Activated CD8-positive, alpha-beta T cell treated with anti-CD3 and anti-CD28 coated beads for 36 hours (primary cell): Measurements from ENCODE around the gene ZNF467. TPM values are rescaled to one million over a fixed set of nuclear protein-coding genes. Genes with fewer than 3 reads are reported as not detected.

Source experiments
- ATAC-seq: fragments of 200-7000 bp; cut with Tn5 transposase; one replicate; pipeline ENCODE4 v1.10.0; 2021; ENCODE audit warnings: mild to moderate bottlenecking, moderate library complexity
- CTCF ChIA-PET: fragments of 350-600 bp; sonication (Branson Sonifier 250); formaldehyde crosslinking; loops from one replicate; lab custom pipeline; 2021; ENCODE audit warnings: antibody characterized with exemption; lab: Charles Lee
- POLR2A ChIA-PET: fragments of 350-600 bp; sonication (Branson Sonifier 250); formaldehyde crosslinking; loops from one replicate; lab custom pipeline; 2021; ENCODE audit warnings: antibody characterized with exemption; lab: Charles Lee
- DNase-seq: peaks from one replicate; pipeline ENCODE4 v3.0.0-alpha.2; 2020
- H3K27ac Mint-ChIP-seq: one replicate; pipeline ENCODE4 v1.8.0; 2021; ENCODE audit warnings: mild to moderate bottlenecking, mixed read lengths
- H3K27me3 Mint-ChIP-seq: one replicate; pipeline ENCODE4 v1.8.0; 2021; ENCODE audit warnings: mixed read lengths
- H3K36me3 Mint-ChIP-seq: one replicate; pipeline ENCODE4 v1.8.0; 2021; ENCODE audit warnings: low read depth, mixed read lengths
- H3K4me1 Mint-ChIP-seq: one replicate; pipeline ENCODE4 v1.8.0; 2021; ENCODE audit warnings: low read depth, mixed read lengths
- H3K4me3 Mint-ChIP-seq: one replicate; pipeline ENCODE4 v1.8.0; 2021; ENCODE audit warnings: mild to moderate bottlenecking, moderate library complexity, mixed read lengths
- H3K9me3 Mint-ChIP-seq: one replicate; pipeline ENCODE4 v1.8.0; 2021; ENCODE audit warnings: mixed read lengths
- CTCF ChIP-seq: fragments of 200-600 bp; IDR thresholded peaks from one replicate; pipeline ENCODE4 v1.8.0; 2022; ENCODE audit warnings: antibody characterized with exemption, mild to moderate bottlenecking
- intact Hi-C: fragments of 100-400 bp; cut with micrococcal nuclease; formaldehyde crosslinking; loops from one replicate; pipeline ENCODE4 v1.10.0; 2022
- total RNA-seq, 2 experiments: library from RNA; stranded (reverse); gene quantifications; one replicate each; pipeline ENCODE4 v1.2.3, GENCODE V29; 2021

Gene ZNF467
- total RNA-seq, 2 experiments from 2014 or later: 0.09 TPM; not detected in 1

GRCh38 chr7:149801816-149802215 lies 28.4 kb upstream of the ZNF467 start:
- DNase-seq (no peak), ATAC-seq (no peak)
- no peaks in the 10 kb centered on the region for H3K36me3 Mint-ChIP-seq
- H3K4me3 Mint-ChIP-seq: no peak overlapping the region
- no peak for TF ChIP-seq CTCF
- intact Hi-C loops: no loop called here
- CTCF ChIA-PET: no interaction called here
- POLR2A ChIA-PET: no interaction called here
- no peaks in the 10 kb centered on the region for H3K27me3 Mint-ChIP-seq
- H3K27ac Mint-ChIP-seq: no peak overlapping the region
- H3K4me1 Mint-ChIP-seq: no peaks in the 10 kb centered on the region
- H3K9me3 Mint-ChIP-seq: no peaks in the 10 kb centered on the region

GRCh38 chr7:149801002-149801566 lies 27.7 kb upstream of the ZNF467 start:
- ATAC-seq: no peak
- intact Hi-C loops: no loop called here
- Mint-ChIP-seq H3K27me3 (no peaks in the 10 kb centered on the region), H3K36me3 (no peaks in the 10 kb centered on the region), H3K27ac (no peak overlapping the region), H3K4me1 (no peaks in the 10 kb centered on the region), H3K4me3 (no peak overlapping the region), H3K9me3 (no peaks in the 10 kb centered on the region)
- no peak for DNase-seq
- ChIA-PET CTCF (interaction anchor here (1.3 to 2.9 kb wide), 3 partner anchors 17 to 138 kb away, joined by 3 to 13 read pairs (median 11); no protein-coding TSS in a partner anchor), POLR2A (no interaction called here)
- no peak for TF ChIP-seq CTCF

- Mint-ChIP-seq H3K9me3 (no peaks in the 10 kb centered on the region), H3K27me3 (no peaks in the 10 kb centered on the region), H3K4me1 (no peaks in the 10 kb centered on the region), H3K36me3 (no peaks in the 10 kb centered on the region), H3K27ac (no peak overlapping the region), H3K4me3 (no peak overlapping the region)
- intact Hi-C loops: no loop called here
- DNase-seq: no peak
- POLR2A ChIA-PET: interaction anchor here (0.6 kb wide), 1 partner anchor 1388 kb away, joined by 3 read pairs; no protein-coding TSS in a partner anchor
- no peak for TF ChIP-seq CTCF
- no peak for ATAC-seq
- CTCF ChIA-PET: interaction anchor here (1.0 to 2.9 kb wide), 10 partner anchors 8 to 137 kb away, joined by 3 to 13 read pairs (median 4); partner anchors contain the start of gene ZNF862
These were observed 26.8 kb upstream of the ZNF467 start for GRCh38 chr7:149800169-149800555.

- intact Hi-C loops: no loop called here
- ChIA-PET CTCF (interaction anchor here (1.0 to 2.9 kb wide), 11 partner anchors 8 to 137 kb away, joined by 3 to 13 read pairs (median 5); partner anchors contain the start of gene ZNF862), POLR2A (interaction anchor here (0.6 kb wide), 1 partner anchor 1388 kb away, joined by 3 read pairs; no protein-coding TSS in a partner anchor)
- ATAC-seq: peak; percentile 74
- Mint-ChIP-seq H3K9me3 (no peaks in the 10 kb centered on the region), H3K4me3 (no peak overlapping the region), H3K27me3 (no peaks in the 10 kb centered on the region), H3K36me3 (no peaks in the 10 kb centered on the region), H3K4me1 (no peaks in the 10 kb centered on the region), H3K27ac (no peak overlapping the region)
- DNase-seq: peak; percentile 76
- TF ChIP-seq CTCF: peak; percentile 59
These were observed 26.2 kb upstream of the ZNF467 start for GRCh38 chr7:149799397-149800168.

- no peak for DNase-seq
- ChIA-PET POLR2A (no interaction called here), CTCF (interaction anchor here (1.1 to 2.9 kb wide), 2 partner anchors 14 to 127 kb away, joined by 3 to 11 read pairs; no protein-coding TSS in a partner anchor)
- peaks cover 1% of the 10 kb centered on the region for H3K27me3 Mint-ChIP-seq
- intact Hi-C loops: no loop called here
- no peak for ATAC-seq
- no peaks in the 10 kb centered on the region for H3K36me3 Mint-ChIP-seq
- TF ChIP-seq CTCF: no peak
- no peaks in the 10 kb centered on the region for H3K4me1 Mint-ChIP-seq
- H3K9me3 Mint-ChIP-seq: no peaks in the 10 kb centered on the region
- no peak overlapping the region for H3K4me3 Mint-ChIP-seq
- no peak overlapping the region for H3K27ac Mint-ChIP-seq
These were observed 24.4 kb upstream of the ZNF467 start for GRCh38 chr7:149797771-149798170.
